Measurements from ENCODE around the gene COL3A1.

- TF ChIP-seq CTCF (IDR thresholded peaks at IDR 0.05; ENCODE audit: borderline replicate concordance, extremely low read depth, low read length, poor library complexity, severe bottlenecking) (no peak), EZH2 (IDR thresholded peaks at IDR 0.05; ENCODE audit: borderline replicate concordance, low read depth, low read length, severe bottlenecking) (no peak)
These were observed 8.0 kb upstream of the COL3A1 start for GRCh38 chr2:188966079-188966571.

Measured in DND-41 (cell line).